KMS-11 (cell line): Measurements from ENCODE around the gene CAMTA1.

ENCODE experiments used
- H2AFZ ChIP-seq: fragments of 200-600 bp; sonication (generic); 2 replicates; pipeline ENCODE4 v1.6.1; 2016; ENCODE audit warnings: antibody characterized with exemption, mixed run types, low read depth
- H3K27ac ChIP-seq: fragments of 200-600 bp; sonication (generic); 2 replicates; pipeline ENCODE4 v1.6.1; 2016; ENCODE audit warnings: mild to moderate bottlenecking, mixed run types
- H3K27me3 ChIP-seq: fragments of 200-600 bp; sonication (generic); 2 replicates; pipeline ENCODE4 v1.6.1; 2017; ENCODE audit warnings: mild to moderate bottlenecking, low read depth, mixed run types, moderate library complexity; ENCODE audit not compliant: insufficient read depth
- H3K36me3 ChIP-seq: fragments of 200-600 bp; sonication (generic); 2 replicates; pipeline ENCODE4 v1.6.1; 2017; ENCODE audit warnings: mild to moderate bottlenecking, mixed run types; ENCODE audit not compliant: insufficient read depth
- H3K4me1 ChIP-seq: fragments of 200-600 bp; sonication (generic); 2 replicates; pipeline ENCODE4 v1.6.1; 2016; ENCODE audit warnings: mild to moderate bottlenecking, low read depth, mixed run types; ENCODE audit not compliant: poor library complexity, severe bottlenecking
- H3K4me2 ChIP-seq: fragments of 200-600 bp; sonication (generic); 2 replicates; pipeline ENCODE4 v1.7.0; 2016; ENCODE audit warnings: mild to moderate bottlenecking, mixed run types
- H3K4me3 ChIP-seq: fragments of 200-600 bp; sonication (generic); IDR thresholded peaks from 2 replicates; pipeline ENCODE4 v1.6.1; 2017; ENCODE audit warnings: low read depth, low read length, mixed read lengths; ENCODE audit not compliant: insufficient read depth
- H3K79me2 ChIP-seq: fragments of 200-600 bp; sonication (generic); 2 replicates; pipeline ENCODE4 v1.6.1; 2016; ENCODE audit warnings: low read depth, mixed run types; ENCODE audit not compliant: insufficient read depth
- H3K9ac ChIP-seq: fragments of 200-600 bp; sonication (generic); 2 replicates; pipeline ENCODE4 v1.6.1; 2016; ENCODE audit warnings: mild to moderate bottlenecking, mixed run types
- H4K20me1 ChIP-seq: fragments of 200-600 bp; sonication (generic); 2 replicates; pipeline ENCODE4 v1.6.1; 2016; ENCODE audit warnings: mild to moderate bottlenecking, mixed run types; ENCODE audit not compliant: insufficient read depth
- CTCF ChIP-seq: fragments of 200-600 bp; sonication (generic); conservative IDR thresholded peaks from 2 replicates; pipeline ENCODE4 v1.6.1; 2017; ENCODE audit warnings: low read depth, mild to moderate bottlenecking, antibody characterized with exemption, low read length, moderate library complexity, mixed read lengths

The CAMTA1 gene

GRCh38 chr1:6970221-6970620, 185.0 kb downstream of the CAMTA1 start:
- H3K27me3 ChIP-seq: no peaks in the 10 kb centered on the region
- no peaks in the 10 kb centered on the region for H3K36me3 ChIP-seq
- H3K4me1 ChIP-seq: no peaks in the 10 kb centered on the region

GRCh38 chr1:6971048-6971447, 185.8 kb downstream of the CAMTA1 start:
- H2AFZ ChIP-seq: no peak overlapping the region
- no peaks in the 10 kb centered on the region for H4K20me1 ChIP-seq
- no peak for TF ChIP-seq CTCF
- H3K4me1 ChIP-seq: no peaks in the 10 kb centered on the region
- H3K4me3 ChIP-seq: no peak overlapping the region
- H3K36me3 ChIP-seq: no peaks in the 10 kb centered on the region
- H3K9ac ChIP-seq: no peak overlapping the region
- H3K4me2 ChIP-seq: no peak overlapping the region
- no peaks in the 10 kb centered on the region for H3K79me2 ChIP-seq
- H3K27me3 ChIP-seq: no peaks in the 10 kb centered on the region
- no peak overlapping the region for H3K27ac ChIP-seq

More at GRCh38 chr1:6970221-6970620, 185.0 kb downstream of the CAMTA1 start:
- Histone ChIP-seq H3K4me3 (no peak overlapping the region), H4K20me1 (no peaks in the 10 kb centered on the region), H3K4me2 (no peak overlapping the region), H3K79me2 (no peaks in the 10 kb centered on the region), H2AFZ (no peak overlapping the region), H3K27ac (no peak overlapping the region), H3K9ac (no peak overlapping the region)
- no peak for TF ChIP-seq CTCF

- Histone ChIP-seq H2AFZ (no peak overlapping the region), H3K9ac (no peak overlapping the region), H3K27me3 (no peaks in the 10 kb centered on the region), H3K4me1 (no peaks in the 10 kb centered on the region), H4K20me1 (no peaks in the 10 kb centered on the region), H3K79me2 (no peaks in the 10 kb centered on the region), H3K27ac (no peak overlapping the region), H3K4me2 (no peak overlapping the region), H3K36me3 (no peaks in the 10 kb centered on the region), H3K4me3 (no peak overlapping the region)
- no peak for TF ChIP-seq CTCF
Measured at GRCh38 chr1:6971699-6972098, 186.4 kb downstream of the CAMTA1 start.

GRCh38 chr1:6972399-6972798, 187.1 kb downstream of the CAMTA1 start:
- H3K36me3 ChIP-seq: no peaks in the 10 kb centered on the region
- no peaks in the 10 kb centered on the region for H3K4me1 ChIP-seq
- no peaks in the 10 kb centered on the region for H3K79me2 ChIP-seq
- no peak for TF ChIP-seq CTCF
- no peaks in the 10 kb centered on the region for H4K20me1 ChIP-seq
- H3K27ac ChIP-seq: no peak overlapping the region
- no peak overlapping the region for H3K9ac ChIP-seq
- no peak overlapping the region for H2AFZ ChIP-seq
- H3K4me2 ChIP-seq: no peak overlapping the region
- no peak overlapping the region for H3K4me3 ChIP-seq
- no peaks in the 10 kb centered on the region for H3K27me3 ChIP-seq
